Measurements from ENCODE around the gene DEPP1. TPM values are rescaled to one million over a fixed set of nuclear protein-coding genes. Genes with fewer than 3 reads are reported as not detected.

The DEPP1 gene
- total and polyA plus RNA-seq, 2 experiments from 2014 or later: 0.37 to 1.3 TPM

GRCh38 chr10:44982114-44982460 lies 3.5 kb upstream of the DEPP1 start (continued):
- TF ChIP-seq ZNF462 (CRISPR knock-in tag; IDR thresholded peaks at IDR 0.05) (no peak), STAT1 (IDR thresholded peaks at IDR 0.05; ENCODE audit: unreplicated experiment) (no peak), ZNF331 (CRISPR knock-in tag; IDR thresholded peaks at IDR 0.05; ENCODE audit: low read depth) (no peak), EZH2 (IDR thresholded peaks at IDR 0.05; ENCODE audit: low read depth, unreplicated experiment) (no peak), EZH2phosphoT487 (IDR thresholded peaks at IDR 0.05; ENCODE audit: unreplicated experiment) (no peak), ZNF114 (CRISPR knock-in tag; IDR thresholded peaks at IDR 0.05) (no peak), ETS1 (IDR thresholded peaks at IDR 0.05) (no peak), JUNB (IDR thresholded peaks at IDR 0.05; ENCODE audit: unreplicated experiment) (no peak), CREB1 (CRISPR knock-in tag; IDR thresholded peaks at IDR 0.05; ENCODE audit: low read depth) (no peak)
